H1 (cell line): ENCODE results near the gene UQCR10. TPM values are rescaled to one million over a fixed set of nuclear protein-coding genes. Genes with fewer than 3 reads are reported as not detected.

ENCODE experiments used
- CTCF ChIA-PET: fragments of 300-600 bp; sonication (Branson Sonifier 250); formaldehyde crosslinking; loops from one replicate; lab custom pipeline; 2021; ENCODE audit not compliant: partially characterized antibody; lab: Charles Lee
- POLR2A ChIA-PET: fragments of 300-600 bp; sonication (Branson Sonifier 250); formaldehyde crosslinking; loops from one replicate; lab custom pipeline; 2021; ENCODE audit warnings: inconsistent platforms; ENCODE audit not compliant: partially characterized antibody; lab: Charles Lee
- DNase-seq, 2 experiments: peaks; one replicate each; pipeline versions ENCODE4 v3.0.0 to v3.0.0-alpha.2; 2010 to 2022; ENCODE audit warnings: low spot score in 2 of 2, low read depth in 1 of 2, mixed read lengths in 1 of 2
- FAIRE-seq: peaks from 2 replicates; lab custom pipeline; 2011; peaks lifted over from hg19 to GRCh38; lab: Jason Lieb, UNC
- H2AFZ ChIP-seq: 2 replicates; pipeline ENCODE4 v1.8.1; 2012; ENCODE audit warnings: low read length, inconsistent platforms
- H2AK5ac ChIP-seq: 2 replicates; pipeline ENCODE4 v1.6.1; 2013; ENCODE audit warnings: low read depth, low read length
- H2BK120ac ChIP-seq: replicated peaks from 2 replicates; pipeline ENCODE3; 2013; ENCODE audit warnings: low read depth, low read length, inconsistent platforms
- H2BK12ac ChIP-seq: 2 replicates; pipeline ENCODE4 v1.6.1; 2013; ENCODE audit warnings: low read depth, low read length
- H2BK15ac ChIP-seq: 2 replicates; pipeline ENCODE4 v1.6.1; 2013; ENCODE audit warnings: low read length
- H2BK20ac ChIP-seq: 2 replicates; pipeline ENCODE4 v1.6.1; 2013; ENCODE audit warnings: low read length
- H2BK5ac ChIP-seq: 2 replicates; pipeline ENCODE4 v1.6.1; 2013; ENCODE audit warnings: low read depth, low read length
- H3K14ac ChIP-seq: 2 replicates; pipeline ENCODE4 v1.6.1; 2013; ENCODE audit warnings: inconsistent platforms; ENCODE audit not compliant: insufficient read length
- H3K18ac ChIP-seq: 2 replicates; pipeline ENCODE4 v1.6.1; 2013; ENCODE audit warnings: low read length; ENCODE audit errors: extremely low read depth
- H3K23ac ChIP-seq: 2 replicates; pipeline ENCODE4 v1.6.1; 2013; ENCODE audit warnings: inconsistent platforms; ENCODE audit not compliant: insufficient read length
- H3K23me2 ChIP-seq: 2 replicates; pipeline ENCODE4 v1.6.1; 2013; ENCODE audit warnings: low read depth, low read length
- H3K27ac ChIP-seq: 2 replicates; pipeline ENCODE4 v1.6.1; 2011; ENCODE audit warnings: low read depth, low read length, inconsistent platforms
- H3K27me3 ChIP-seq, 4 experiments: replicated peaks in 1 of 4; 1 replicate in 1 of 4; 2 replicates in 3 of 4; pipeline versions ENCODE4 v1.6.1 to v1.8.1; 2011 to 2013; ENCODE audit warnings: low read length in 3 of 4, mild to moderate bottlenecking in 3 of 4, inconsistent platforms in 2 of 4, mixed read lengths in 2 of 4, moderate library complexity in 1 of 4; ENCODE audit not compliant: control insufficient read depth in 3 of 4, insufficient read depth in 3 of 4; ENCODE audit errors: extremely low read depth in 1 of 4
- H3K36me3 ChIP-seq, 4 experiments: 2 replicates each; pipeline versions ENCODE4 v1.6.1 to v1.8.1; 2011 to 2013; ENCODE audit warnings: mild to moderate bottlenecking in 4 of 4, low read length in 3 of 4, moderate library complexity in 2 of 4, control low read depth in 1 of 4, inconsistent platforms in 1 of 4; ENCODE audit not compliant: insufficient read depth in 4 of 4, control insufficient read depth in 2 of 4
- H3K4ac ChIP-seq: replicated peaks from 2 replicates; pipeline ENCODE3; 2013; ENCODE audit warnings: low read length, low read depth, mixed read lengths, inconsistent platforms; ENCODE audit not compliant: insufficient read length
- H3K4me1 ChIP-seq, 4 experiments: replicated peaks in 1 of 4; 1 replicate in 1 of 4; 2 replicates in 3 of 4; pipeline versions ENCODE4 v1.6.1 to v1.8.1; 2011 to 2013; ENCODE audit warnings: low read length in 3 of 4, inconsistent platforms in 2 of 4, mixed read lengths in 1 of 4; ENCODE audit not compliant: insufficient read depth in 4 of 4, control insufficient read depth in 3 of 4
- H3K4me2 ChIP-seq, 2 experiments: 2 replicates each; pipeline versions ENCODE4 v1.6.1 to v1.8.1; 2011 to 2013; ENCODE audit warnings: low read depth in 2 of 2, low read length in 2 of 2, control low read depth in 1 of 2, inconsistent platforms in 1 of 2, mild to moderate bottlenecking in 1 of 2; ENCODE audit not compliant: insufficient read depth in 1 of 2
- H3K4me3 ChIP-seq, 4 experiments: fragments of 200-600, 300-600 bp in 1 of 4; sonication (generic), shearing (Covaris generic), sonication (Bioruptor Twin) in 1 of 4; 2 replicates each; pipeline versions ENCODE4 v1.5.1 to v1.8.1; 2011 to 2016; ENCODE audit warnings: low read length in 4 of 4, low read depth in 3 of 4, control low read depth in 2 of 4, inconsistent platforms in 2 of 4, mild to moderate bottlenecking in 2 of 4, mixed read lengths in 1 of 4, moderate library complexity in 1 of 4; ENCODE audit not compliant: insufficient read depth in 2 of 4; ENCODE audit errors: extremely low read depth in 1 of 4
- H3K56ac ChIP-seq: replicated peaks from 2 replicates; pipeline ENCODE3; 2013; ENCODE audit warnings: low read depth, mild to moderate bottlenecking, mixed read lengths, low read length, inconsistent platforms; ENCODE audit not compliant: insufficient read length
- H3K79me1 ChIP-seq: 2 replicates; pipeline ENCODE4 v1.6.1; 2013; ENCODE audit warnings: low read depth, low read length, control low read depth
- H3K79me2 ChIP-seq, 2 experiments: 2 replicates each; pipeline versions ENCODE4 v1.6.1 to v1.8.1; 2012 to 2013; ENCODE audit warnings: low read length in 2 of 2, mild to moderate bottlenecking in 2 of 2, inconsistent platforms in 1 of 2; ENCODE audit not compliant: insufficient read depth in 2 of 2, control insufficient read depth in 1 of 2
- H3K9ac ChIP-seq, 4 experiments: replicated peaks in 1 of 4; 1 replicate in 1 of 4; 2 replicates in 3 of 4; pipeline versions ENCODE4 v1.6.1 to v1.8.1; 2011 to 2013; ENCODE audit warnings: low read depth in 3 of 4, low read length in 3 of 4, control low read depth in 2 of 4, mild to moderate bottlenecking in 2 of 4, moderate library complexity in 2 of 4, inconsistent platforms in 1 of 4; ENCODE audit errors: extremely low read depth in 1 of 4
- H3K9me3 ChIP-seq, 2 experiments: 2 replicates each; pipeline versions ENCODE4 v1.6.1 to v1.8.1; 2012 to 2013; ENCODE audit warnings: mild to moderate bottlenecking in 2 of 2, moderate library complexity in 2 of 2, control low read depth in 1 of 2, inconsistent platforms in 1 of 2, low read depth in 1 of 2, low read length in 1 of 2, mixed read lengths in 1 of 2; ENCODE audit not compliant: insufficient read depth in 2 of 2
- H4K20me1 ChIP-seq, 2 experiments: replicated peaks in 1 of 2; 2 replicates each; pipeline versions ENCODE3 to v1.8.1; 2011 to 2013; ENCODE audit warnings: inconsistent platforms in 2 of 2, low read length in 2 of 2, mild to moderate bottlenecking in 1 of 2; ENCODE audit not compliant: insufficient read depth in 2 of 2, control insufficient read depth in 1 of 2
- H4K5ac ChIP-seq: 2 replicates; pipeline ENCODE4 v1.6.1; 2013; ENCODE audit warnings: low read length, low read depth, mixed read lengths, inconsistent platforms; ENCODE audit not compliant: insufficient read length
- H4K8ac ChIP-seq: 2 replicates; pipeline ENCODE4 v1.8.0; 2013; ENCODE audit warnings: mild to moderate bottlenecking, moderate library complexity, low read length, inconsistent platforms; ENCODE audit not compliant: insufficient read depth; ENCODE audit errors: extremely low read depth
- H4K91ac ChIP-seq: replicated peaks from 2 replicates; pipeline ENCODE3; 2013; ENCODE audit warnings: low read length, mixed read lengths, inconsistent platforms; ENCODE audit not compliant: insufficient read length
- BRCA1 ChIP-seq: IDR thresholded peaks from 2 replicates; pipeline ENCODE4 v1.6.1; 2012; ENCODE audit warnings: low read depth, low read length, improper control_type of control experiment
- CTBP2 ChIP-seq: IDR thresholded peaks from 2 replicates; pipeline ENCODE4 v1.7.0; 2011; ENCODE audit warnings: borderline replicate concordance, mild to moderate bottlenecking, moderate library complexity, mixed read lengths, low read length; ENCODE audit not compliant: insufficient read depth, insufficient read length
- EGR1 ChIP-seq: IDR thresholded peaks from 2 replicates; pipeline ENCODE4 v1.6.1; 2011; ENCODE audit warnings: low read depth, low read length, borderline replicate concordance
- PHF8 ChIP-seq: fragments of 200-600 bp; sonication (generic); conservative IDR thresholded peaks from 2 replicates; pipeline ENCODE4 v1.7.1; 2012; ENCODE audit warnings: low read depth, mild to moderate bottlenecking, inconsistent platforms, low read length, moderate library complexity
- POLR2A ChIP-seq, 2 experiments: IDR thresholded peaks; 1 replicate in 1 of 2; 2 replicates in 1 of 2; pipeline ENCODE4 v1.6.1; 2011; ENCODE audit warnings: low read depth in 2 of 2, low read length in 2 of 2, mild to moderate bottlenecking in 2 of 2; ENCODE audit errors: control extremely low read depth in 1 of 2
- RXRA ChIP-seq: IDR thresholded peaks from 2 replicates; pipeline ENCODE4 v1.6.1; 2011; ENCODE audit warnings: low read depth, mild to moderate bottlenecking, low read length, moderate library complexity; ENCODE audit not compliant: insufficient read depth
- TAF1 ChIP-seq: IDR thresholded peaks from 2 replicates; pipeline ENCODE4 v1.6.1; 2011; ENCODE audit warnings: mild to moderate bottlenecking, low read depth, low read length
- TAF7 ChIP-seq: optimal IDR thresholded peaks from 2 replicates; pipeline ENCODE3; 2011; ENCODE audit warnings: low read depth, mild to moderate bottlenecking, inconsistent platforms, low read length, moderate library complexity, borderline replicate concordance
- YY1 ChIP-seq: IDR thresholded peaks from 2 replicates; pipeline ENCODE4 v1.6.1; 2011; ENCODE audit warnings: low read depth, mild to moderate bottlenecking, low read length
- WGBS, 2 experiments: shearing (Covaris generic) in 1 of 2; methylation state at CpG; one replicate each; pipeline versions ENCODE4 v1.1.6 to v1.1.7; 2013 to 2015; ENCODE audit warnings: low lambda C conversion rate in 2 of 2, mixed read lengths in 2 of 2, inconsistent platforms in 1 of 2, low coverage in 1 of 2, missing lambda C conversion rate in 1 of 2; ENCODE audit not compliant: insufficient replicate concordance in 2 of 2, insufficient coverage in 1 of 2, insufficient read length in 1 of 2; ENCODE audit errors: extremely low coverage in 1 of 2, missing lambda C conversion rate in 1 of 2; 5-methylcytosine and 5-hydroxymethylcytosine counted together
- polyA plus RNA-seq, 7 experiments: library from polyadenylated mRNA; depleted of rRNA in 3 of 7; stranded (reverse) in 5 of 7; unstranded in 2 of 7; fragments of >200 nt in 5 of 7; fragments of 200-250 nt in 2 of 7; gene quantifications; 1 replicate in 5 of 7; 2 replicates in 1 of 7; 4 replicates in 1 of 7; pipeline versions ENCODE4 v1.2.1 to v1.2.3, GENCODE V29; 2011 to 2013; ENCODE audit warnings: missing spikeins in 2 of 7, mixed read lengths in 2 of 7
- total RNA-seq: library from RNA; stranded (reverse); fragmentation: NEBNext Ultra II Directional; extraction: Animal tissue kit (Norgen Biotek cat#: 25700); gene quantifications from 2 replicates; pipeline ENCODE4 v1.2.1, GENCODE V29; 2021

Gene UQCR10
- total and polyA plus RNA-seq, 2 of the 8 experiments (the other 6 are each of a cell fraction or from before 2014, with no cell fraction given) = 102 to 260 TPM

GRCh38 chr22:29801153-29801552, 34.0 kb downstream of the UQCR10 start:
- CTCF ChIA-PET = interaction anchor here (0.9 to 2.1 kb wide), 3 partner anchors 12 to 204 kb away, joined by 4 to 8 read pairs (median 4); no protein-coding TSS in a partner anchor
- WGBS, 2 experiments = 74% methylated on average over 5 of the region's 5 CpGs; no CpG with 5 or more reads in 1 of the 2 experiments
- POLR2A ChIA-PET = no interaction called here

More at GRCh38 chr22:29801153-29801552, 34.0 kb downstream of the UQCR10 start:
- Histone ChIP-seq H3K4me2 (peak overlapping the region in 1 of 2 experiments; percentile 28; a peak in 1 of 4 replicates), H3K9me3 (no peaks in the 10 kb centered on the region), H2BK20ac (no peak overlapping the region), H3K79me1 (no peaks in the 10 kb centered on the region), H3K23ac (no peak overlapping the region), H4K8ac (no peak overlapping the region), H3K23me2 (no peaks in the 10 kb centered on the region), H3K14ac (no peak overlapping the region), H3K9ac (peak overlapping the region in 1 of 4 experiments; percentile 40; a peak in 1 of 7 replicates), H2AFZ (no peak overlapping the region), H3K79me2 (no peaks in the 10 kb centered on the region), H2BK120ac (no peak overlapping the region), H3K36me3 (peaks cover 4 to 43% (median 18%) of the 10 kb centered on the region in 4 experiments; a peak in 6 of 8 replicates), H4K91ac (no peak overlapping the region), H3K18ac (no peak overlapping the region), H3K4me1 (peaks cover 0 to 3% (median 0%) of the 10 kb centered on the region in 4 experiments; a peak in 1 of 7 replicates), H3K4ac (no peak overlapping the region), H2BK5ac (0 out of 2 replicates have a peak overlapping the region, but pooled peaks have one; percentile 44), H3K56ac (no peak overlapping the region), H2AK5ac (no peak overlapping the region), H3K27ac (no peak overlapping the region), H2BK15ac (no peak overlapping the region), H4K20me1 (peaks cover 0 to 5% of the 10 kb centered on the region in 2 experiments), H3K4me3 (no peak overlapping the region), H2BK12ac (no peak overlapping the region), H3K27me3 (no peaks in the 10 kb centered on the region), H4K5ac (no peak overlapping the region)
- TF ChIP-seq RXRA (no peak), TAF1 (no peak), CTBP2 (no peak), PHF8 (no peak), BRCA1 (no peak), TAF7 (no peak), YY1 (no peak), EGR1 (no peak), POLR2A (IDR thresholded peaks at IDR 0.05; ENCODE audit: control extremely low read depth in 1 of 2, low read depth in 2 of 2, low read length in 2 of 2) (no peak)
- DNase-seq (no peak), FAIRE-seq (no peak)
